Liver (tissue), 9 donors: ENCODE results near the gene STARD9. TPM values are rescaled to one million over a fixed set of nuclear protein-coding genes. Genes with fewer than 3 reads are reported as not detected.

Experiments used
- DNase-seq: peaks from one replicate; pipeline ENCODE4 v3.0.0-alpha.2; 2017; ENCODE audit warnings: low spot score
- H3K27ac ChIP-seq, 2 donors: one replicate each; pipeline ENCODE4 v1.7.0; 2013; ENCODE audit warnings: inconsistent platforms in 2 of 2, low read length in 2 of 2, control low read depth in 1 of 2, low read depth in 1 of 2, mild to moderate bottlenecking in 1 of 2
- H3K27me3 ChIP-seq, 4 donors: one replicate each; pipeline versions ENCODE4 v1.6.1 to v1.7.0; 2013; ENCODE audit warnings: low read length in 3 of 4, inconsistent platforms in 1 of 4, mild to moderate bottlenecking in 1 of 4, moderate library complexity in 1 of 4; ENCODE audit not compliant: control insufficient read depth in 4 of 4, insufficient read depth in 4 of 4
- H3K36me3 ChIP-seq, 4 donors: one replicate each; pipeline versions ENCODE4 v1.6.1 to v1.7.0; 2013; ENCODE audit warnings: low read length in 3 of 4, mild to moderate bottlenecking in 3 of 4, low read depth in 1 of 4, moderate library complexity in 1 of 4; ENCODE audit not compliant: control insufficient read depth in 4 of 4, insufficient read depth in 3 of 4
- H3K4me1 ChIP-seq, 4 donors: one replicate each; pipeline versions ENCODE4 v1.6.1 to v1.7.0; 2013; ENCODE audit warnings: low read length in 3 of 4, mild to moderate bottlenecking in 3 of 4, moderate library complexity in 1 of 4; ENCODE audit not compliant: control insufficient read depth in 4 of 4, insufficient read depth in 4 of 4
- H3K4me3 ChIP-seq, 3 donors: one replicate each; pipeline versions ENCODE4 v1.6.1 to v1.7.0; 2013; ENCODE audit warnings: low read length in 3 of 3, control low read depth in 1 of 3, low read depth in 1 of 3, mild to moderate bottlenecking in 1 of 3
- H3K9ac ChIP-seq, 2 donors: one replicate each; pipeline ENCODE4 v1.7.0; 2013; ENCODE audit warnings: low read length in 2 of 2, mild to moderate bottlenecking in 2 of 2, moderate library complexity in 2 of 2, control low read depth in 1 of 2, low read depth in 1 of 2
- H3K9me3 ChIP-seq, 4 donors: one replicate each; pipeline versions ENCODE4 v1.6.1 to v1.7.0; 2013; ENCODE audit warnings: low read length in 3 of 4; ENCODE audit not compliant: control insufficient read depth in 4 of 4
- CTCF ChIP-seq: fragments of 150-350 bp; IDR thresholded peaks from 2 replicates; pipeline ENCODE4 v1.5.1; 2017; ENCODE audit warnings: improper control_type of control experiment, low read depth, low read length; ENCODE audit not compliant: missing input control
- EGR1 ChIP-seq, 2 donors: IDR thresholded peaks; 2 replicates each; pipeline ENCODE4 v1.6.1; 2016 to 2018; ENCODE audit warnings: antibody characterized with exemption in 2 of 2, low read depth in 2 of 2
- FOXA1 ChIP-seq: IDR thresholded peaks from 2 replicates; pipeline ENCODE4 v1.6.1; 2016; ENCODE audit warnings: antibody characterized with exemption
- FOXA2 ChIP-seq: IDR thresholded peaks from 2 replicates; pipeline ENCODE4 v1.6.1; 2016; ENCODE audit warnings: antibody characterized with exemption
- GABPA ChIP-seq, 2 donors: IDR thresholded peaks in 1 of 2; conservative IDR thresholded peaks in 1 of 2; 2 replicates each; pipeline ENCODE4 v1.6.1; 2016; ENCODE audit warnings: antibody characterized with exemption in 2 of 2, mild to moderate bottlenecking in 1 of 2, moderate library complexity in 1 of 2
- HNF4A ChIP-seq, 2 donors: conservative IDR thresholded peaks; 2 replicates each; pipeline ENCODE4 v1.6.1; 2016; ENCODE audit warnings: antibody characterized with exemption in 2 of 2, mild to moderate bottlenecking in 2 of 2
- HNF4G ChIP-seq: IDR thresholded peaks from 2 replicates; pipeline ENCODE4 v1.6.1; 2016; ENCODE audit warnings: antibody characterized with exemption
- JUND ChIP-seq, 2 donors: IDR thresholded peaks; 2 replicates each; pipeline ENCODE4 v1.6.1; 2016; ENCODE audit warnings: antibody characterized with exemption in 2 of 2
- RAD21 ChIP-seq, 2 donors: IDR thresholded peaks; 2 replicates each; pipeline ENCODE4 v1.6.1; 2016; ENCODE audit warnings: antibody characterized with exemption in 2 of 2, mild to moderate bottlenecking in 2 of 2
- RXRA ChIP-seq, 2 donors: IDR thresholded peaks; 2 replicates each; pipeline ENCODE4 v1.6.1; 2017 to 2018; ENCODE audit warnings: antibody characterized with exemption in 2 of 2, mild to moderate bottlenecking in 1 of 2
- SP1 ChIP-seq: IDR thresholded peaks from 2 replicates; pipeline ENCODE4 v1.6.1; 2018; ENCODE audit warnings: antibody characterized with exemption, mild to moderate bottlenecking
- TAF1 ChIP-seq: conservative IDR thresholded peaks from 2 replicates; pipeline ENCODE4 v1.6.1; 2016; ENCODE audit warnings: antibody characterized with exemption, mild to moderate bottlenecking
- YY1 ChIP-seq: IDR thresholded peaks from 2 replicates; pipeline ENCODE4 v1.6.1; 2016; ENCODE audit warnings: antibody characterized with exemption, mild to moderate bottlenecking
- WGBS: extraction: QIAGEN DNeasy Blood & Tissue Kit; methylation state at CpG from one replicate; pipeline ENCODE4 v1.1.7; 2013; 5-methylcytosine and 5-hydroxymethylcytosine counted together
- polyA plus RNA-seq, 2 donors: library from polyadenylated mRNA; stranded (reverse) in 1 of 2; unstranded in 1 of 2; fragments of 200-250 nt in 1 of 2; fragments of >200 nt in 1 of 2; fragmentation: Nextera tagmentation in 1 of 2; extraction: Ambion mirVana in 1 of 2; gene quantifications; one replicate each; pipeline versions ENCODE4 v1.2.1 to v1.2.3, GENCODE V29; 2013 to 2015
- total RNA-seq, 2 donors: library from RNA; depleted of rRNA; stranded (reverse); fragments of >200 nt; gene quantifications; one replicate each; pipeline ENCODE4 v1.2.3, GENCODE V29; 2014
- TF ChIP-seq, protein P1 (sequence below): IDR thresholded peaks from 2 replicates; pipeline ENCODE4 v1.6.1; 2016; ENCODE audit warnings: antibody characterized with exemption
- TF ChIP-seq, protein P2 (sequence below): IDR thresholded peaks from 2 replicates; pipeline ENCODE4 v1.6.1; 2016; ENCODE audit warnings: antibody characterized with exemption
- TF ChIP-seq, protein P3 (sequence below): IDR thresholded peaks from 2 replicates; pipeline ENCODE4 v1.6.1; 2016; ENCODE audit warnings: antibody characterized with exemption
- donor health status: healthy.
- donor health status: healthy.
- donor health status: healthy.
- donor health status: healthy.
- donor health status: healthy.

STARD9 gene
- total and polyA plus RNA-seq, 4 donors, result 0.26 to 3.9 (median 0.54) TPM

DNA sequence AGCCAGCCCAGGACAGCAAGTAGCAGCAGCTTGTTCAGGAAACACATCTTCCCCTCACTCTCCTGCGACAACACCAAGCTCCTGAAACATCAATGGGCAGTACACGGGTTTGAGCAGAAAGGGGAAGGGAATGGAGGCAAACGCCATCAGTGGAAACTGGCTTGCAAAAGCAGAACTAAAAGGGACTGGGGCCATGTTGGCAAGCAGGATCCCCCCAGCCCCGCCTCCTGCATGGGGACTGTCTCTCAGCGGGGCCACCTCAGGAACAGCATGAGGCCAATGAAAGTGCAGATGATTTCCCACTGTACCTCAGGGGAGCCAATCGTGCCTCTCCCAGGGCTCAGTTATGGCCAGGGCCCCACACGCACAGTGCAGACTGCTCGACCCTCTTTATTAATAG is 154.7 kb downstream of the STARD9 start:
- no peaks in the 10 kb centered on the region for H3K27me3 ChIP-seq
- no peaks in the 10 kb centered on the region for H3K9me3 ChIP-seq
- H3K9ac ChIP-seq, result no peak overlapping the region
- no peak for DNase-seq
- H3K4me1 ChIP-seq, result peaks cover 0 to 2% (median 0%) of the 10 kb centered on the region in 4 donors
- no peak overlapping the region for H3K4me3 ChIP-seq
- no peak overlapping the region for H3K27ac ChIP-seq
- H3K36me3 ChIP-seq, result peaks cover 12 to 94% (median 57%) of the 10 kb centered on the region in 4 donors
- 88% methylated on average over 8 of the region's 8 CpGs for WGBS
- TF ChIP-seq EGR1 (IDR thresholded peaks at IDR 0.05; ENCODE audit: low read depth in 2 of 2) (no peak), HNF4G (no peak), JUND (IDR thresholded peaks at IDR 0.05) (no peak), GABPA (IDR thresholded peaks at IDR 0.05 in 1 of 2, conservative IDR thresholded peaks at IDR 0.05 in 1 of 2) (no peak), FOXA1 (no peak), HNF4A (conservative IDR thresholded peaks at IDR 0.05) (no peak), YY1 (no peak)
- TF ChIP-seq, protein P1, sequence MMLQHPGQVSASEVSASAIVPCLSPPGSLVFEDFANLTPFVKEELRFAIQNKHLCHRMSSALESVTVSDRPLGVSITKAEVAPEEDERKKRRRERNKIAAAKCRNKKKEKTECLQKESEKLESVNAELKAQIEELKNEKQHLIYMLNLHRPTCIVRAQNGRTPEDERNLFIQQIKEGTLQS, result no peak

DNA sequence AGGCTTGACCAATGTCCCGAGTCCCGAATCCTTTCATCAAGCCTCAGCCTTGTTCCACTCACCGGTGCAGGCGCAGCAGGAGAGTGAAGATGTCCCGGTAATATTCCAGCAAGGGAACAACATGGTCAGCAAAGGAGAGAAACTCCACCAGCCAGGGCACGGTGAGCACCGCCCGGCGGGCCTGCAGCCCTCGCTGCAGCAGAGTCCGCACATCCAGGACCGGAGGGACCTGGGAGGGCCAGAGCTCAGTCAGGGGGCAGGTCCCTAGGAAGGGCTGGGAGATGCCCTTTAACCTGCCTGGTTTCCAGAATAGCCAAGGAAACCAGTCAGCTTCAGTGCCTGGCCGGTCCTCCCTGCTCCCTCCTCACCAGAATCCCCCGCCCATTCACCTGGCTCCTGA is 155.1 kb downstream of the STARD9 start:
- Histone ChIP-seq H3K27me3 (no peaks in the 10 kb centered on the region), H3K36me3 (peaks cover 12 to 91% (median 54%) of the 10 kb centered on the region in 4 donors), H3K4me1 (peaks cover 0 to 6% (median under 1%) of the 10 kb centered on the region in 4 donors), H3K9ac (no peak overlapping the region), H3K9me3 (no peaks in the 10 kb centered on the region), H3K27ac (no peak overlapping the region), H3K4me3 (no peak overlapping the region)
- no peak for TF ChIP-seq SP1
- TF ChIP-seq TAF1, result no peak
- TF ChIP-seq FOXA2, result no peak
- TF ChIP-seq YY1, result no peak
- TF ChIP-seq, protein P2, sequence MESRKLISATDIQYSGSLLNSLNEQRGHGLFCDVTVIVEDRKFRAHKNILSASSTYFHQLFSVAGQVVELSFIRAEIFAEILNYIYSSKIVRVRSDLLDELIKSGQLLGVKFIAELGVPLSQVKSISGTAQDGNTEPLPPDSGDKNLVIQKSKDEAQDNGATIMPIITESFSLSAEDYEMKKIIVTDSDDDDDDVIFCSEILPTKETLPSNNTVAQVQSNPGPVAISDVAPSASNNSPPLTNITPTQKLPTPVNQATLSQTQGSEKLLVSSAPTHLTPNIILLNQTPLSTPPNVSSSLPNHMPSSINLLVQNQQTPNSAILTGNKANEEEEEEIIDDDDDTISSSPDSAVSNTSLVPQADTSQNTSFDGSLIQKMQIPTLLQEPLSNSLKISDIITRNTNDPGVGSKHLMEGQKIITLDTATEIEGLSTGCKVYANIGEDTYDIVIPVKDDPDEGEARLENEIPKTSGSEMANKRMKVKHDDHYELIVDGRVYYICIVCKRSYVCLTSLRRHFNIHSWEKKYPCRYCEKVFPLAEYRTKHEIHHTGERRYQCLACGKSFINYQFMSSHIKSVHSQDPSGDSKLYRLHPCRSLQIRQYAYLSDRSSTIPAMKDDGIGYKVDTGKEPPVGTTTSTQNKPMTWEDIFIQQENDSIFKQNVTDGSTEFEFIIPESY, result no peak
- TF ChIP-seq GABPA (IDR thresholded peaks at IDR 0.05 in 1 of 2, conservative IDR thresholded peaks at IDR 0.05 in 1 of 2), result no peak
- no peak for TF ChIP-seq CTCF
- no peak for TF ChIP-seq FOXA1
- TF ChIP-seq, protein P1, result no peak
- DNase-seq, result no peak
- WGBS, result 94% methylated on average over 14 of the region's 14 CpGs

GRCh38 chr15:42731461-42731860 is 156.1 kb downstream of the STARD9 start:
- WGBS, result 94% methylated on average over 6 of the region's 6 CpGs
- Histone ChIP-seq H3K9me3 (no peaks in the 10 kb centered on the region), H3K27ac (no peak overlapping the region), H3K9ac (no peak overlapping the region), H3K36me3 (peaks cover 12 to 82% (median 47%) of the 10 kb centered on the region in 4 donors), H3K4me3 (no peak overlapping the region), H3K4me1 (peaks cover 3 to 13% (median 8%) of the 10 kb centered on the region in 4 donors), H3K27me3 (no peaks in the 10 kb centered on the region)
- TF ChIP-seq EGR1 (IDR thresholded peaks at IDR 0.05; ENCODE audit: low read depth in 2 of 2), result no peak
- no peak for TF ChIP-seq GABPA (IDR thresholded peaks at IDR 0.05 in 1 of 2, conservative IDR thresholded peaks at IDR 0.05 in 1 of 2)
- no peak for TF ChIP-seq HNF4A (conservative IDR thresholded peaks at IDR 0.05)
- no peak for TF ChIP-seq RXRA (IDR thresholded peaks at IDR 0.05)
- TF ChIP-seq RAD21 (IDR thresholded peaks at IDR 0.05), result no peak
- no peak for TF ChIP-seq FOXA1
- TF ChIP-seq, protein P2, result no peak
- no peak for TF ChIP-seq JUND (IDR thresholded peaks at IDR 0.05)
- TF ChIP-seq, protein P3, sequence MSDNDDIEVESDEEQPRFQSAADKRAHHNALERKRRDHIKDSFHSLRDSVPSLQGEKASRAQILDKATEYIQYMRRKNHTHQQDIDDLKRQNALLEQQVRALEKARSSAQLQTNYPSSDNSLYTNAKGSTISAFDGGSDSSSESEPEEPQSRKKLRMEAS, result no peak
- DNase-seq, result no peak
